SU-DHL-6 (cell line): ENCODE measurements around the gene TMEM163.

Experiments used
- CTCF ChIP-seq: fragments of 200-600 bp; sonication (generic); IDR thresholded peaks from one replicate; pipeline ENCODE4 v1.5.1; 2017; ENCODE audit warnings: antibody characterized with exemption, mild to moderate bottlenecking, low read length, moderate library complexity; ENCODE audit not compliant: insufficient read depth, poor library complexity, severe bottlenecking
- EZH2phosphoT487 ChIP-seq: fragments of 200-600 bp; sonication (generic), shearing (Covaris generic); conservative IDR thresholded peaks from 2 replicates; pipeline ENCODE4 v1.6.1; 2018; ENCODE audit warnings: mild to moderate bottlenecking, antibody characterized with exemption, low read length, moderate library complexity, mixed read lengths

GRCh38 chr2:134431838-134432434 is 286.9 kb downstream of the TMEM163 start:
- TF ChIP-seq CTCF (no peak), EZH2phosphoT487 (no peak)
